ENCODE results near the gene QTRT2.

- TF ChIP-seq CTCF (IDR thresholded peaks at IDR 0.05; ENCODE audit: low read depth, low read length, missing input control) (no peak), GABPA (IDR thresholded peaks at IDR 0.05 in 1 of 2, conservative IDR thresholded peaks at IDR 0.05 in 1 of 2) (no peak), FOXA1 (IDR thresholded peaks at IDR 0.05) (no peak), ZBTB33 (IDR thresholded peaks at IDR 0.05) (no peak), REST (IDR thresholded peaks at IDR 0.05) (no peak), YY1 (IDR thresholded peaks at IDR 0.05) (no peak), SP1 (IDR thresholded peaks at IDR 0.05) (no peak), RAD21 (IDR thresholded peaks at IDR 0.05) (no peak), MAX (IDR thresholded peaks at IDR 0.05) (no peak), RXRA (IDR thresholded peaks at IDR 0.05) (no peak), TAF1 (conservative IDR thresholded peaks at IDR 0.05) (no peak)
These were observed 42.3 kb upstream of the QTRT2 start for GRCh38 chr3:114014211-114014610.
